ENCODE results near the gene IMMP2L.
A peak's percentile ranks its signal among the peaks of the same experiment; 100 is the strongest.
"Not testable (repeated sequence)": the region's sequence is repeated elsewhere in the genome, so short reads cannot be mapped to it uniquely, and the experiment has no call there.

Gene IMMP2L

DNA sequence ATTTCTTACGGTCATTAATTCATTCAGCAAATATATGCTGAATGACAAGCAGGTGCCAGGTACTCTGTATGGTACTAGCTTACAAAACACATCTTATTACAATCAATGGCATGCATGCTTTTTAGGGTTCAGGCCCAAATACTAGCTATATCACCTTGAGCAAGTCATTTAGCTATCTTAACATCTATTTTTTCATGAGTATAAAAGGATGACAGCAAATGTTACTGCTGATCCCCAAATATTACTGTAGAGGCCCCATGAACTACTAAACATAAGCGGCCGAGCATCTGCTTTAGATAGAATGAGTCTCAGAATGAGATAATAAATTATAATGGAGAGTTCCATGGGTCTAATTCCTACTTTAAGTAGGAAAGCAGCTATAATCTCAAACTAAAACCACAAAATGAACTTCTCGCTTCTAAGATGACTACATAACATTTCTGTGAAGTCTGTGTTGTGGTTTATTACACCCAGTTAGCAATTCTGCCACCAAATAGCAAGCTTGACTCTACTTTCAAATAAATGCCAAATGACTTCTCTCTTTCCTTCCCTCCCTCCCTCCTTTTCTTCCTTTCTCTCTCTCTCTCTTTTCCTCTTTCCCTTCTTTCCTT is 585.1 kb downstream of the IMMP2L start:
- DNase-seq (ENCODE audit: insufficient read length, low spot score) = no peak
- no peak for FAIRE-seq

DNA sequence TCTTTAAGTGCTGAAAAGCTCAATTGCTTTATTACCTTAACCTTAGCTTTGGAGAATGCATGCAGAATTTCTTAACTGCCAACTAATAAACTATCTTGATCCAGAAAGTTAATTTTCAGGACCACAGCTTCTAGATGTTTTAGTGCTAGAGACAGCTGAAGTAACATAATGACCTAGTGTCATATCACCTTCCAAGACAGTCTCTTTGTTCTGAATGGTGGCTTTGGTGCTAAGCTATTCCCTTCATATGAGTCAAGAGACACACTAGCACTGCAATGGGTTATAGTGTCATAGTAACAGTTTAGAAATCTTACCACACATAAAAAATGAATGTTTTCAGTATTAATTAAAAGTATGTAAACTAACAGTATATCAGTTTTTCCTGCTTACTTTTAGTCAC is 586.8 kb downstream of the IMMP2L start:
- FAIRE-seq = peak; percentile 23
- DNase-seq (ENCODE audit: insufficient read length, low spot score) = no peak

DNA sequence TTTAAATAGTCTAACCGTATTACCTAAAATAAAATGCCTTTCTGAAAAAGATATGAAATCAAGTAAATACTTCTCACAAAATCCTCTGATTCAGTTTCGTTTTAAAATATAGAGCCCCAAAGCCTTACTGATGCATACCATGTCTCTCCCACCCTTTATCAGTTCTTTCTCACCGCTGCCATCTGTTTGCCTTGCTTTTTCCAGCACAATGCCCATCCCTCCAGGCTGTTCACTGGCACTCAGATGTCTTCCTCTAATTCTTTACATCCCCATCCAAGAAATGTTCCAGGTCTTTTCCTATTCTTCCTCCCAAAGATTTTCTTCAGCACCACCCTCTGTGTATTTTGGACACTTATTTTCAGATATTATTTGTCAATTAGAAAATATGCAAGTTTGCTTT is 587.9 kb downstream of the IMMP2L start:
- no peak for FAIRE-seq
- DNase-seq (ENCODE audit: insufficient read length, low spot score) = no peak

- DNase-seq (ENCODE audit: insufficient read length, low spot score) (no peak), FAIRE-seq (no peak)
Measured at GRCh38 chr7:110973196-110973990, 588.9 kb downstream of the IMMP2L start.

GRCh38 chr7:110964775-110965174 is 597.5 kb downstream of the IMMP2L start:
- no peak for FAIRE-seq

GRCh38 chr7:110962826-110963225 is 599.5 kb downstream of the IMMP2L start:
- DNase-seq (ENCODE audit: insufficient read length, low spot score) = no peak
- no peak for FAIRE-seq

More at GRCh38 chr7:110964775-110965174, 597.5 kb downstream of the IMMP2L start:
- no peak for DNase-seq (ENCODE audit: insufficient read length, low spot score)

- FAIRE-seq = no peak
- DNase-seq (ENCODE audit: insufficient read length, low spot score) = no peak
Measured at GRCh38 chr7:110962374-110962773, 599.9 kb downstream of the IMMP2L start.

DNA sequence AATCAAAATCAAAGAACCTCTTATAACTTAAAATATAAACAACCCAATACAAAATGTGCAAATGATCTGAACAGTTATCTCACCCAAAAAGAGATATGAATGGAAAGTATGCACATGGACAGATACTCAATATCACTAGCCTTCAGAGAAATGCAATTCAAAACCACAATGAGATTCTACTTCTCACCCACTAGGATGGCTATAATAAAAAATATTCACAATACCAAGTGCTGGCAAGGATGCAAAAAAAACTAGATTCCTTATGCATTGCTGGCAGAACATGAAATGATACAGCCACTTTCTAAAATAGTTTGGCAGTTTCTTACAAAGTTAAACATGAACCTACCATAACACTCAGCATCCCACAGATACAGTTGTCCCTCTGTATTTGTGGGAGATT is 601.5 kb downstream of the IMMP2L start:
- FAIRE-seq = no peak
- DNase-seq (ENCODE audit: insufficient read length, low spot score) = no peak

DNA sequence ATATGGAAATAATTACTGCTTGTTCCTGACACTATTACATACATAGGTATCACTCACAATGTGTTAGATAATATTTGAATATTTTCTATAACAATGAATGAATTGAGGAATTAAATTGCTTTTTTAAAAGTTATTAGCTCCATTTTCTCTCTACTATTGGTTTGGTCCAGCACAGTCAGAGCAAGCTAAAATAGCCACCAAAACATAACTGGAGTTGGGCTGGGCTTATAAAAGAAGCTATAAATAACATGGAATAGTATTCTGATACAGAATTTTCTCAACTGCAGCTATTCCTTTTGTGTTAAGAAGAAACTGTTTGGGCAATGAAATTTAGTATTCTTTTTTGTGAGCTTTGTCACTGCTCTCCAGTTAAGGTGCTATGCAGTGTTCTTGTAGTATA is 614.0 kb downstream of the IMMP2L start:
- no peak for DNase-seq (ENCODE audit: insufficient read length, low spot score)
- FAIRE-seq = no peak

- FAIRE-seq (no peak), DNase-seq (ENCODE audit: insufficient read length, low spot score) (no peak)
Measured at GRCh38 chr7:110947408-110947807, 614.9 kb downstream of the IMMP2L start.

- FAIRE-seq (no peak), DNase-seq (ENCODE audit: insufficient read length, low spot score) (no peak)
Measured at GRCh38 chr7:110944966-110945644, 617.2 kb downstream of the IMMP2L start.

GRCh38 chr7:110944448-110944847 is 617.8 kb downstream of the IMMP2L start:
- FAIRE-seq (no peak), DNase-seq (ENCODE audit: insufficient read length, low spot score) (no peak)

GRCh38 chr7:110943701-110944345 is 618.5 kb downstream of the IMMP2L start:
- FAIRE-seq = no peak
- no peak for DNase-seq (ENCODE audit: insufficient read length, low spot score)

GRCh38 chr7:110941385-110941784 is 620.9 kb downstream of the IMMP2L start:
- no peak for FAIRE-seq
- no peak for DNase-seq (ENCODE audit: insufficient read length, low spot score)

DNA sequence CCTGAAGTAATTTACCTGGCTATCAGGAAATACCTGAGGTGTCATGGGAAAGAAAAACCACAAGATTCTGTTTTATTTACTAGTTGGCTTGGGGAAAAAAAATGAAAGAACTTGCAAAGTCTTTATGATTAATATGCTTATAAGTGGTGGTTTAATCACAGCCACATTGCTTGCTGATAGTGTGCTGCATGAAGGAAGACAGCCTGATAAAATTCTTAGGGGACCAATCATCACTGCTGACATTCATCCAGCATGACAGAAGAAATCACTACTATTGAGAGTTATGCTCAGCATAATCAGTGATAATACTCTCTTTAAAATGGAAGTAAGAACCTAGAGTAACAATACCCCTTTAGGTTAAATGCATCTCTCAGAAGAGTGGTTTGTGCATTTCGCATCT is 621.5 kb downstream of the IMMP2L start:
- no peak for FAIRE-seq

DNA sequence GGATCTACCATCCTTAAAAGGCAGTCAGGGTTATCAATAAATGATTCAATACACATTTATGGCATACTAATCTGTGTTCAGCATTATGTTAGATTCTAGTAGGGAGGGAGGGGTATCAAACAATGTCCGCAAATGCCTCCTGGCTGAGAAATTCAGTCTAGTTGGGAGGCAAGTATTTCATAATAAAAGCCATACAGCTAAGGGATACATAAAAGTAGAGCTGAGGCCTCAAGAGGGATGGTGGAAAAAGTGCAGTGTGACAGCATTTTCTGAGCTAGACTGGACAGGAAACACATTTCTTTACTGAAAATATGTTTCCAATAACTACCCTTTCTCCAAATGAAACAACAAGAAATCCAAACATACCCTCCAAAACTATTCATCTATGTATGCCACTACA is 624.1 kb downstream of the IMMP2L start:
- FAIRE-seq (no peak), DNase-seq (ENCODE audit: insufficient read length, low spot score) (no peak)

More for the DNA sequence above, 621.5 kb downstream of the IMMP2L start:
- no peak for DNase-seq (ENCODE audit: insufficient read length, low spot score)

DNA sequence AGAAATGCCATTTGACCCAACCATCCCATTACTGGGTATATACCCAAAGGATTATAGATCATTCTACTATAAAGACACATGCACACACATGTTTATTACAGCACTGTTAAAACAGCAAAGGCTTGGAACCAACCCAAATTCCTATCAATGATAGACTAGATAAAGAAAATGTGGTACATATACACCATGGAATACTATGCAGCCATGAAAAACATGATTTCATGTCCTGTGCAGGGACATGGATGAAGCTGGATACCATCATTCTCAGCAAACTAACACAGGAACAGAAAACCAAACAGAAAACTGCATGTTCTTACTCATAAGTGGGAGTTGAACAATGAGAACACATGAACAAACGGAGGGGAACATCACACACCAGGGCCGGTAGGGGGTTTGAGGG is 625.6 kb downstream of the IMMP2L start:
- not testable (repeated sequence) for FAIRE-seq; DNase-seq (ENCODE audit: insufficient read length, low spot score)

- no peak for DNase-seq (ENCODE audit: insufficient read length, low spot score)
- no peak for FAIRE-seq
Measured at GRCh38 chr7:110929480-110930249, 632.6 kb downstream of the IMMP2L start.

- FAIRE-seq = no peak
Measured at GRCh38 chr7:110922906-110923305, 639.4 kb downstream of the IMMP2L start.

DNA sequence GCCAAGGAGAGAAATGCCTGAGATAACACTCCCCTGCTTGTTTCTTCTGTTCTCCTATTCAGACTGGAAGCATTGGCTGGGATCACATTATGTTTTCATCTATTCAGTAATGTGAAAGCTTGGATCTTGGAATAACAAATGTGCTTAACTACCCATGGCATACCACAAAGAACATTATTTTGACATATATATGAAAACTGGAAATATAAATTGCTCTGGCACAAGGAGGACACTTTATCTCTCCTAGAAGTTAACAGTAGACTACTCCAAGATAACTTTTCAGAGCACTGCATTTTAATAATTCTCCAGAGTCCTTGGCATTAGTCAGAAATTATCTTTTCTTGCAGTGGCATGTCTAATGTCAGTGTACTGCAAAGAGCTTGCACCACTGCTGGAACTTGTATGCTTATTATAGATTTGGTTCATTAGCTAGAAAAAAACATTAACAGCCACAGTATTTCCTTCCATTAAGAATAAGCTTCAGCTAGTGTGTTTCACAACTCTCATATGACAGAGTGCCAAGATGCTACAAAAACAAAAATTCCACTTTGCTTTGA is 640.6 kb downstream of the IMMP2L start:
- no peak for DNase-seq (ENCODE audit: insufficient read length, low spot score)
- FAIRE-seq = no peak

More at GRCh38 chr7:110922906-110923305, 639.4 kb downstream of the IMMP2L start:
- no peak for DNase-seq (ENCODE audit: insufficient read length, low spot score)
